ENCODE results near the gene PKD1L1. TPM values are rescaled to one million over a fixed set of nuclear protein-coding genes. Genes with fewer than 3 reads are reported as not detected.

The PKD1L1 gene
- total RNA-seq, 1 donor from 2014 or later = 0.40 TPM

GRCh38 chr7:47816647-47817046 is 131.6 kb downstream of the PKD1L1 start:
- H3K27me3 Mint-ChIP-seq = no peaks in the 10 kb centered on the region
- ATAC-seq (ENCODE audit: low read depth) (no peak), DNase-seq (no peak)
- intact Hi-C loops (cut with micrococcal nuclease) = no loop called here
- H3K4me1 Mint-ChIP-seq = peaks cover 17% of the 10 kb centered on the region
- ChIA-PET CTCF (interaction anchor here (1.3 to 6.1 kb wide), 2 partner anchors 381 to 551 kb away, joined by 3 to 77 read pairs; no protein-coding TSS in a partner anchor), POLR2A (no interaction called here)
- H3K4me3 Mint-ChIP-seq = no peak overlapping the region
- H3K9me3 Mint-ChIP-seq = no peaks in the 10 kb centered on the region
- no peak overlapping the region for H3K27ac Mint-ChIP-seq
- no peaks in the 10 kb centered on the region for H3K36me3 Mint-ChIP-seq (ENCODE audit: low read depth)
- TF ChIP-seq, protein P1, sequence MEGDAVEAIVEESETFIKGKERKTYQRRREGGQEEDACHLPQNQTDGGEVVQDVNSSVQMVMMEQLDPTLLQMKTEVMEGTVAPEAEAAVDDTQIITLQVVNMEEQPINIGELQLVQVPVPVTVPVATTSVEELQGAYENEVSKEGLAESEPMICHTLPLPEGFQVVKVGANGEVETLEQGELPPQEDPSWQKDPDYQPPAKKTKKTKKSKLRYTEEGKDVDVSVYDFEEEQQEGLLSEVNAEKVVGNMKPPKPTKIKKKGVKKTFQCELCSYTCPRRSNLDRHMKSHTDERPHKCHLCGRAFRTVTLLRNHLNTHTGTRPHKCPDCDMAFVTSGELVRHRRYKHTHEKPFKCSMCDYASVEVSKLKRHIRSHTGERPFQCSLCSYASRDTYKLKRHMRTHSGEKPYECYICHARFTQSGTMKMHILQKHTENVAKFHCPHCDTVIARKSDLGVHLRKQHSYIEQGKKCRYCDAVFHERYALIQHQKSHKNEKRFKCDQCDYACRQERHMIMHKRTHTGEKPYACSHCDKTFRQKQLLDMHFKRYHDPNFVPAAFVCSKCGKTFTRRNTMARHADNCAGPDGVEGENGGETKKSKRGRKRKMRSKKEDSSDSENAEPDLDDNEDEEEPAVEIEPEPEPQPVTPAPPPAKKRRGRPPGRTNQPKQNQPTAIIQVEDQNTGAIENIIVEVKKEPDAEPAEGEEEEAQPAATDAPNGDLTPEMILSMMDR (IDR thresholded peaks at IDR 0.05) = no peak

GRCh38 chr7:47815867-47816266 is 132.4 kb downstream of the PKD1L1 start:
- no peaks in the 10 kb centered on the region for H3K27me3 Mint-ChIP-seq
- no peaks in the 10 kb centered on the region for H3K36me3 Mint-ChIP-seq (ENCODE audit: low read depth)
- H3K9me3 Mint-ChIP-seq = no peaks in the 10 kb centered on the region
- ATAC-seq (ENCODE audit: low read depth) (no peak), DNase-seq (no peak)
- CTCF ChIA-PET = interaction anchor here (1.3 to 6.1 kb wide), 3 partner anchors 371 to 550 kb away, joined by 3 to 77 read pairs (median 4); no protein-coding TSS in a partner anchor
- no peak overlapping the region for H3K27ac Mint-ChIP-seq
- intact Hi-C loops (cut with micrococcal nuclease) = no loop called here
- POLR2A ChIA-PET = no interaction called here
- TF ChIP-seq, protein P1 (IDR thresholded peaks at IDR 0.05) = no peak
- no peak overlapping the region for H3K4me3 Mint-ChIP-seq
- H3K4me1 Mint-ChIP-seq = peaks cover 23% of the 10 kb centered on the region

GRCh38 chr7:47814905-47815613 is 133.2 kb downstream of the PKD1L1 start:
- CTCF ChIA-PET = interaction anchor here (2.1 to 6.1 kb wide), 2 partner anchors 370 to 549 kb away, joined by 4 to 77 read pairs; no protein-coding TSS in a partner anchor
- Mint-ChIP-seq H3K4me1 (peaks cover 31% of the 10 kb centered on the region), H3K9me3 (no peaks in the 10 kb centered on the region), H3K36me3 (ENCODE audit: low read depth) (no peaks in the 10 kb centered on the region), H3K27ac (no peak overlapping the region), H3K4me3 (no peak overlapping the region), H3K27me3 (no peaks in the 10 kb centered on the region)
- ATAC-seq (ENCODE audit: low read depth) (no peak), DNase-seq (no peak)
- TF ChIP-seq, protein P1 (IDR thresholded peaks at IDR 0.05) = no peak
- intact Hi-C loops (cut with micrococcal nuclease) = no loop called here
- POLR2A ChIA-PET = no interaction called here

GRCh38 chr7:47813620-47814260 is 134.5 kb downstream of the PKD1L1 start:
- no peaks in the 10 kb centered on the region for H3K36me3 Mint-ChIP-seq (ENCODE audit: low read depth)
- H3K9me3 Mint-ChIP-seq = no peaks in the 10 kb centered on the region
- ATAC-seq (ENCODE audit: low read depth) (no peak), DNase-seq (no peak)
- ChIA-PET POLR2A (no interaction called here), CTCF (interaction anchor here (2.1 to 6.1 kb wide), 2 partner anchors 369 to 548 kb away, joined by 4 to 77 read pairs; no protein-coding TSS in a partner anchor)
- TF ChIP-seq, protein P1 (IDR thresholded peaks at IDR 0.05) = no peak
- intact Hi-C loops (cut with micrococcal nuclease) = no loop called here
- no peak overlapping the region for H3K27ac Mint-ChIP-seq
- H3K27me3 Mint-ChIP-seq = no peaks in the 10 kb centered on the region
- H3K4me1 Mint-ChIP-seq = peaks cover 27% of the 10 kb centered on the region
- no peak overlapping the region for H3K4me3 Mint-ChIP-seq

DNA sequence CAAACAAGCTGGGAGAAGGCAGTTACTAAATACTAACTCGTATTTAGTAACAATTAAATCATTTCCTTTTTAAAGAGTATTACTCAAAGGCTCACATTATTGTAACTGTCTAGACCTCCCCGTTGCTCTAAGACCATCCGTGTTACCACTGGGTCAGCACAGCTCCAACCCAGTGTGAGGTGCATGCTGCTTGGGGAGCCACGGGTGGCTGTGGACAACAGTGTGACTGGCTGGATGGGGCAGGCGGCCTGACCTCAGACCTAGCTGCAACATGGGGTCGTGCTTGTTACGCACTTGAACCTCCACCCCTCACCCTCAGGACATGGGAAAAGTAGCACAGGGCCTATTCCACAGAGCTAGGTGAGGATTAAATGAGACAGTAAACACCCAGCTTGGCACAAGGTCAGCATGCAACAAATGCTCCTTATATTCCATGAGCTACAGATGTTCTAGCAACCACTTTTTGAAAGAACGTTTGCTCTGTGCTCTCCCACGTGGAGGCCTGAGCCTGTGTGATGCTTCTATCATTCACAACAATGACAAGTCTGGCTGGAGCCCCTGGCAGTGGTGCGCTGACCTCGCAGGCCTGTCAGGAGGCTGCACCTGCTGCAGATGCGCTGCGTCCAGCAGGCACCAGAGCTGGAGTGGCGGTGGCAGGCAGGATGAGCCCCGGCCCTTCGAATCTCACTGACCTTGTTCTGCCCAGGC is 135.7 kb downstream of the PKD1L1 start:
- H3K4me1 Mint-ChIP-seq = peaks cover 37% of the 10 kb centered on the region
- TF ChIP-seq, protein P1 (IDR thresholded peaks at IDR 0.05) = no peak
- intact Hi-C loops (cut with micrococcal nuclease) = no loop called here
- H3K36me3 Mint-ChIP-seq (ENCODE audit: low read depth) = no peaks in the 10 kb centered on the region
- no peaks in the 10 kb centered on the region for H3K27me3 Mint-ChIP-seq
- H3K9me3 Mint-ChIP-seq = no peaks in the 10 kb centered on the region
- no peak overlapping the region for H3K27ac Mint-ChIP-seq
- ATAC-seq (ENCODE audit: low read depth) (no peak), DNase-seq (no peak)
- ChIA-PET CTCF (no interaction called here), POLR2A (no interaction called here)
- H3K4me3 Mint-ChIP-seq = no peak overlapping the region

Measured in activated B cell treated with CpG ODN at 0.5 μM for 24 hours (primary cell).